Measurements from ENCODE around the gene PHF1. TPM values are rescaled to one million over a fixed set of nuclear protein-coding genes. Genes with fewer than 3 reads are reported as not detected.
"Not testable (repeated sequence)": the region's sequence is repeated elsewhere in the genome, so short reads cannot be mapped to it uniquely, and the experiment has no call there.

The PHF1 gene
- total RNA-seq, 1 experiment from 2014 or later = 68.3 TPM

DNA sequence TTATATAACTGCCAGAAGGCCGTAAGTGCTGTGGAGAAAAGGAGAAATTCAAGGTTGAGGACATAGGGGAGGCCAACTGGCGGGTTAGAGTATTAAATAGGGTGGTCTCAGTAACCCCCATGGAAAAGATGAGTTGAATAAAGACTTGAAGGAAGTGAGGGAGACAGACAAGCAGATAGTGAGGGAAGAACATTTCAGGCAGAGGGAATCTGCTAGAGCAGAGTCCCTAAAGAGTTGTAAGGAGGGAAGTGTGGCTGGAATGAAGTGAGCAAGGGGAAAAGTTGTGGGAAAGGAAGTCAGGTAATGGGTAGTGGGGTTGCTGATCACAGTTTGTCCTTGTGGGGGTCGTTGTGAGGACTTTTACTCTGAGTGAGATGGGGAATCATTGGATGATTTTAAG lies 17.8 kb upstream of the PHF1 start:
- CTCF ChIA-PET = interaction anchor here (0.5 to 0.6 kb wide), 2 partner anchors 33 to 206 kb away, joined by 5 read pairs; no protein-coding TSS in a partner anchor

DNA sequence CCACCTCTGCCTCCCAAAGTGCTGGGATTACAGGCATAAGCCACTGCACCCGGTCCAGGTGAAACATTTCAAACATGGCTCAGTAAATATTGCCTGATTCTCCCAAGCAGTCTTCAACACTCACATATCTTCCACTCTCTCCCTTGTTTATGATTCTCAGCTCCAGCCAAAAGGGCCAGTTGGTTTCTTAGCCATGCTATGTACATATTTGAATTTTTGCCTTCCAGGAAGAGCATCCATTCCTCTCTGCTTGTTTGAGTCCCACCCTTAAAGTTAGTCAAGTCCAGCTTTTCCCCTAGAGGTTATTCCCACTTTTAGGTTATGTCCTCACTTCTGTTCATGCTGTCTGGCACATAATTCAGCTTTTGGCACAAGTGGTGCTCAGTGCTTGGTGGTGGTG lies 13.3 kb upstream of the PHF1 start:
- H3K36me3 Mint-ChIP-seq (ENCODE audit: insufficient read depth, unreplicated experiment) = peaks cover 79% of the 10 kb centered on the region
- no peak for DNase-seq
- H3K27ac Mint-ChIP-seq (ENCODE audit: unreplicated experiment) = no peak overlapping the region
- CTCF ChIA-PET = interaction anchor here (0.6 to 0.7 kb wide), 3 partner anchors 72 to 1276 kb away, joined by 4 to 5 read pairs (median 4); no protein-coding TSS in a partner anchor
- H3K27me3 Mint-ChIP-seq (ENCODE audit: unreplicated experiment) = no peaks in the 10 kb centered on the region
- no peaks in the 10 kb centered on the region for H3K9me3 Mint-ChIP-seq (ENCODE audit: low read depth, unreplicated experiment)
- TF ChIP-seq, protein P1, sequence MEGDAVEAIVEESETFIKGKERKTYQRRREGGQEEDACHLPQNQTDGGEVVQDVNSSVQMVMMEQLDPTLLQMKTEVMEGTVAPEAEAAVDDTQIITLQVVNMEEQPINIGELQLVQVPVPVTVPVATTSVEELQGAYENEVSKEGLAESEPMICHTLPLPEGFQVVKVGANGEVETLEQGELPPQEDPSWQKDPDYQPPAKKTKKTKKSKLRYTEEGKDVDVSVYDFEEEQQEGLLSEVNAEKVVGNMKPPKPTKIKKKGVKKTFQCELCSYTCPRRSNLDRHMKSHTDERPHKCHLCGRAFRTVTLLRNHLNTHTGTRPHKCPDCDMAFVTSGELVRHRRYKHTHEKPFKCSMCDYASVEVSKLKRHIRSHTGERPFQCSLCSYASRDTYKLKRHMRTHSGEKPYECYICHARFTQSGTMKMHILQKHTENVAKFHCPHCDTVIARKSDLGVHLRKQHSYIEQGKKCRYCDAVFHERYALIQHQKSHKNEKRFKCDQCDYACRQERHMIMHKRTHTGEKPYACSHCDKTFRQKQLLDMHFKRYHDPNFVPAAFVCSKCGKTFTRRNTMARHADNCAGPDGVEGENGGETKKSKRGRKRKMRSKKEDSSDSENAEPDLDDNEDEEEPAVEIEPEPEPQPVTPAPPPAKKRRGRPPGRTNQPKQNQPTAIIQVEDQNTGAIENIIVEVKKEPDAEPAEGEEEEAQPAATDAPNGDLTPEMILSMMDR (IDR thresholded peaks at IDR 0.05; ENCODE audit: unreplicated experiment) = no peak
- intact Hi-C loops (cut with micrococcal nuclease; ENCODE audit: unreplicated experiment) = no loop called here
- no TSS peak for BruUV-seq (replicated peaks)
- H3K4me1 Mint-ChIP-seq (ENCODE audit: low read depth, unreplicated experiment) = peaks cover 37% of the 10 kb centered on the region
- no peak overlapping the region for H3K4me3 Mint-ChIP-seq (ENCODE audit: low read depth, unreplicated experiment)

More for the DNA sequence above, 17.8 kb upstream of the PHF1 start:
- TF ChIP-seq, protein P1 (IDR thresholded peaks at IDR 0.05; ENCODE audit: unreplicated experiment) = no peak
- H3K27ac Mint-ChIP-seq (ENCODE audit: unreplicated experiment) = peak overlapping the region; percentile 96
- intact Hi-C loops (cut with micrococcal nuclease; ENCODE audit: unreplicated experiment) = loop anchor here (5.0 kb wide), 2 partner anchors 34 to 76 kb away; partner anchors contain the start of gene ZBTB22
- peaks cover 61% of the 10 kb centered on the region for H3K36me3 Mint-ChIP-seq (ENCODE audit: insufficient read depth, unreplicated experiment)
- H3K4me3 Mint-ChIP-seq (ENCODE audit: low read depth, unreplicated experiment) = peak overlapping the region; percentile 86
- H3K27me3 Mint-ChIP-seq (ENCODE audit: unreplicated experiment) = no peaks in the 10 kb centered on the region
- DNase-seq = no peak
- H3K9me3 Mint-ChIP-seq (ENCODE audit: low read depth, unreplicated experiment) = no peaks in the 10 kb centered on the region
- BruUV-seq (replicated peaks) = no TSS peak
- H3K4me1 Mint-ChIP-seq (ENCODE audit: low read depth, unreplicated experiment) = peaks cover 41% of the 10 kb centered on the region

DNA sequence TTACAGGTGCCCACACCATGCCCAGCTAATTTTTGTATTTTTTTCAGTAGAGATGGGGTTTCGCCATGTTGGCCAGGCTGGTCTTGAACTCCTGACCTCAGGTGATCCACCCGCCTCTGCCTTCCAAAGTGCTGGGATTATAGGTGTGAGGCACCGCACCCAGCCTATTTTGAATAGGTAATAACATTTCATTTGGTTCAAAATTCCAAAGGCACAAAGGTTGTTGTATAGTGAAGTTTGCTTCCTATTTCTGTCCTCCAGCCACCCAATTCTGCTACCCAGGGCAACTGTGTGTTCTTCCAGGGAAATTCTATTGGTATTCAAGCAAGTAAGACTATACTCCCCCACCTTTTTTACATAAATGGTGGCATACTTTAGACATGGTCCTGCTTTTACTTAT lies 12.2 kb upstream of the PHF1 start:
- intact Hi-C loops (cut with micrococcal nuclease; ENCODE audit: unreplicated experiment); H3K9me3 Mint-ChIP-seq (ENCODE audit: low read depth, unreplicated experiment); BruUV-seq (replicated peaks); H3K27ac Mint-ChIP-seq (ENCODE audit: unreplicated experiment); H3K4me3 Mint-ChIP-seq (ENCODE audit: low read depth, unreplicated experiment); DNase-seq; H3K27me3 Mint-ChIP-seq (ENCODE audit: unreplicated experiment): not testable (repeated sequence)
- peaks cover 27% of the 10 kb centered on the region for H3K4me1 Mint-ChIP-seq (ENCODE audit: low read depth, unreplicated experiment)
- peaks cover 79% of the 10 kb centered on the region for H3K36me3 Mint-ChIP-seq (ENCODE audit: insufficient read depth, unreplicated experiment)
- CTCF ChIA-PET = interaction anchor here (0.6 kb wide), 1 partner anchor 268 kb away, joined by 3 read pairs; no protein-coding TSS in a partner anchor

DNA sequence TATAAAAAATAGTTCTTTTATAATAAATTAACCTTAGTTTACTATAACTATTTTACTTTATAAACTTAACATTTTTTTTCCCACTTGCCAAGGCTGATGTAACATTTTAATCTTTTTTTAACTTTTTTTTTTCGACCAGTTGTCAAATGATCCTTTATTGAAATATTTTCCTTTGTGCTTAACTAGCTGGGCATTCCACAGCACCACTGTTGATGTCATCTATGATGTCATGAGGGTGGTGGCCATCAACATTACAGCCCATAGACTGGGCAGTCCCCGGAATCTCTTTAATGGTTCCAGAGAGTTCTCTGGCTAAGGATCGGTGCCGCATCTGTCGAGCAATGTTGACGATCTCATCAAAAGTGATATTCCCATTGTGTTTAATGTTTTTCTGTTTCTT lies 10.9 kb upstream of the PHF1 start:
- H3K4me3 Mint-ChIP-seq (ENCODE audit: low read depth, unreplicated experiment); DNase-seq; intact Hi-C loops (cut with micrococcal nuclease; ENCODE audit: unreplicated experiment); BruUV-seq (replicated peaks); H3K27ac Mint-ChIP-seq (ENCODE audit: unreplicated experiment); H3K9me3 Mint-ChIP-seq (ENCODE audit: low read depth, unreplicated experiment); H3K27me3 Mint-ChIP-seq (ENCODE audit: unreplicated experiment); CTCF ChIA-PET: not testable (repeated sequence)
- peaks cover 73% of the 10 kb centered on the region for H3K36me3 Mint-ChIP-seq (ENCODE audit: insufficient read depth, unreplicated experiment)
- peaks cover 15% of the 10 kb centered on the region for H3K4me1 Mint-ChIP-seq (ENCODE audit: low read depth, unreplicated experiment)

DNA sequence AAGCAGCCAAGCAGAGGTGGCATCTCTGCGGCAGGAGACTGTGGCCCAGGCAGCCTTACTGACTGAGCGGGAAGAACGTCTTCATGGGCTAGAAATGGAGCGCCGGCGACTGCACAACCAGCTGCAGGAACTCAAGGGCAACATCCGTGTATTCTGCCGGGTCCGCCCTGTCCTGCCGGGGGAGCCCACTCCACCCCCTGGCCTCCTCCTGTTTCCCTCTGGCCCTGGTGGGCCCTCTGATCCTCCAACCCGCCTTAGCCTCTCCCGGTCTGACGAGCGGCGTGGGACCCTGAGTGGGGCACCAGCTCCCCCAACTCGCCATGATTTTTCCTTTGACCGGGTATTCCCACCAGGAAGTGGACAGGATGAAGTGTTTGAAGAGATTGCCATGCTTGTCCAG lies 5.9 kb upstream of the PHF1 start:
- no peak overlapping the region for H3K27ac Mint-ChIP-seq (ENCODE audit: unreplicated experiment)
- CTCF ChIA-PET = no interaction called here
- no peaks in the 10 kb centered on the region for H3K9me3 Mint-ChIP-seq (ENCODE audit: low read depth, unreplicated experiment)
- intact Hi-C loops (cut with micrococcal nuclease; ENCODE audit: unreplicated experiment) = no loop called here
- peaks cover 9% of the 10 kb centered on the region for H3K4me1 Mint-ChIP-seq (ENCODE audit: low read depth, unreplicated experiment)
- no TSS peak for BruUV-seq (replicated peaks)
- DNase-seq = no peak
- H3K36me3 Mint-ChIP-seq (ENCODE audit: insufficient read depth, unreplicated experiment) = peaks cover 79% of the 10 kb centered on the region
- H3K4me3 Mint-ChIP-seq (ENCODE audit: low read depth, unreplicated experiment) = no peak overlapping the region
- TF ChIP-seq, protein P1 (IDR thresholded peaks at IDR 0.05; ENCODE audit: unreplicated experiment) = no peak
- no peaks in the 10 kb centered on the region for H3K27me3 Mint-ChIP-seq (ENCODE audit: unreplicated experiment)
